HEK293T (cell line): ENCODE results near the gene RPA3.

ENCODE experiments used
- CTCF ChIA-PET: fragments of 350-600 bp; formaldehyde crosslinking; extraction: SDS; loops from one replicate; lab custom pipeline; 2021; ENCODE audit warnings: antibody characterized with exemption, inconsistent platforms; lab: Yijun Ruan, JAX
- POLR2A ChIA-PET: fragments of 350-600 bp; formaldehyde crosslinking; extraction: SDS; loops from one replicate; lab custom pipeline; 2020; ENCODE audit warnings: antibody characterized with exemption, inconsistent platforms; lab: Yijun Ruan, JAX
- DNase-seq: peaks from one replicate; pipeline ENCODE4 v3.0.0; 2012; ENCODE audit warnings: mixed read lengths; ENCODE audit errors: extremely low spot score
- ARNT ChIP-seq: fragments of 450-650 bp; IDR thresholded peaks from 2 replicates; pipeline ENCODE4 v1.6.1; 2017; ENCODE audit warnings: mild to moderate bottlenecking
- BHLHE40 ChIP-seq: fragments of 450-650 bp; IDR thresholded peaks from 2 replicates; pipeline ENCODE4 v1.6.1; 2016; ENCODE audit warnings: mild to moderate bottlenecking, moderate library complexity, borderline replicate concordance
- CTBP1 ChIP-seq: fragments of 450-650 bp; IDR thresholded peaks from 2 replicates; pipeline ENCODE4 v1.6.1; 2016; ENCODE audit warnings: borderline replicate concordance
- ELF4 ChIP-seq: fragments of 450-650 bp; IDR thresholded peaks from 2 replicates; pipeline ENCODE4 v1.6.1; 2017; ENCODE audit warnings: antibody characterized with exemption
- FOXA1 ChIP-seq: fragments of 450-650 bp; IDR thresholded peaks from 2 replicates; pipeline ENCODE4 v1.6.1; 2016; ENCODE audit warnings: mild to moderate bottlenecking
- FOXK2 ChIP-seq: fragments of 450-650 bp; IDR thresholded peaks from 2 replicates; pipeline ENCODE4 v1.6.1; 2016; ENCODE audit warnings: mild to moderate bottlenecking
- FOXM1 ChIP-seq: fragments of 450-650 bp; IDR thresholded peaks from 2 replicates; pipeline ENCODE4 v1.6.1; 2017; ENCODE audit warnings: mild to moderate bottlenecking, borderline replicate concordance
- HDGF ChIP-seq: fragments of 450-650 bp; IDR thresholded peaks from 2 replicates; pipeline ENCODE4 v1.6.1; 2017; ENCODE audit warnings: antibody characterized with exemption, borderline replicate concordance
- L3MBTL2 ChIP-seq: fragments of 450-650 bp; conservative IDR thresholded peaks from 2 replicates; pipeline ENCODE4 v1.6.1; 2016; ENCODE audit warnings: mild to moderate bottlenecking
- LEF1 ChIP-seq: fragments of 450-650 bp; IDR thresholded peaks from 2 replicates; pipeline ENCODE4 v1.6.1; 2017; ENCODE audit warnings: mild to moderate bottlenecking, borderline replicate concordance
- NFRKB ChIP-seq: fragments of 450-650 bp; IDR thresholded peaks from 2 replicates; pipeline ENCODE4 v1.6.1; 2016; ENCODE audit warnings: mild to moderate bottlenecking, moderate library complexity
- SP1 ChIP-seq: fragments of 450-650 bp; IDR thresholded peaks from 2 replicates; pipeline ENCODE4 v1.6.1; 2017
- SUZ12 ChIP-seq: fragments of 450-650 bp; IDR thresholded peaks from 2 replicates; pipeline ENCODE4 v1.6.1; 2016; ENCODE audit warnings: mild to moderate bottlenecking
- TARDBP ChIP-seq: fragments of 450-650 bp; IDR thresholded peaks from 2 replicates; pipeline ENCODE4 v1.6.1; 2016
- ZNF384 ChIP-seq: fragments of 450-650 bp; IDR thresholded peaks from 2 replicates; pipeline ENCODE4 v1.6.1; 2016
- TF ChIP-seq, protein P1 (sequence below): fragments of 450-650 bp; IDR thresholded peaks from 2 replicates; pipeline ENCODE4 v1.6.1; 2016

The RPA3 gene

DNA sequence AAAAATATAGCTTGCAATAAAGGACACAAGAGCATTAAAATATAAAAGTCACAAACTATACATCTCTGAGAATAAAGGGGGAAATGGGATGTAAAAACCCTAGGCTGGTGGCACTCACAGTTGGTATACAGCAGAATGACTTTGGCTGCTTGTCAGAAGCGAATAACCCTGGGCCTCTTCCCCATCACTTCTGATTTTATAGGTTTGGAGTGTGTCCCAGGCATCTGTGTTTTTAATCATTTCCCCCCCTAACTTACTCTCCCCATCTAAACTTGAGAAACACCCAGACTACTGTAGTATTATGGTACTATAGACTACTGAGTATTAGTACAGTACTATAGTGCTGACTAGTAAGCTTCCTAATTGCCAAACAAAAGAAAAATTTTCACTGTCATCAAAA, 1.8 kb upstream of the RPA3 start:
- ChIA-PET CTCF (no interaction called here), POLR2A (no interaction called here)
- TF ChIP-seq L3MBTL2 = no peak
- TF ChIP-seq FOXK2 = no peak
- no peak for TF ChIP-seq ARNT
- TF ChIP-seq BHLHE40 = no peak
- no peak for TF ChIP-seq FOXA1
- no peak for TF ChIP-seq SUZ12
- TF ChIP-seq CTBP1 = no peak
- TF ChIP-seq ZNF384 = no peak
- TF ChIP-seq FOXM1 = no peak
- TF ChIP-seq SP1 = no peak
- TF ChIP-seq ELF4 = no peak
- TF ChIP-seq HDGF = no peak
- TF ChIP-seq LEF1 = no peak
- TF ChIP-seq TARDBP = no peak
- TF ChIP-seq NFRKB = no peak
- TF ChIP-seq, protein P1, sequence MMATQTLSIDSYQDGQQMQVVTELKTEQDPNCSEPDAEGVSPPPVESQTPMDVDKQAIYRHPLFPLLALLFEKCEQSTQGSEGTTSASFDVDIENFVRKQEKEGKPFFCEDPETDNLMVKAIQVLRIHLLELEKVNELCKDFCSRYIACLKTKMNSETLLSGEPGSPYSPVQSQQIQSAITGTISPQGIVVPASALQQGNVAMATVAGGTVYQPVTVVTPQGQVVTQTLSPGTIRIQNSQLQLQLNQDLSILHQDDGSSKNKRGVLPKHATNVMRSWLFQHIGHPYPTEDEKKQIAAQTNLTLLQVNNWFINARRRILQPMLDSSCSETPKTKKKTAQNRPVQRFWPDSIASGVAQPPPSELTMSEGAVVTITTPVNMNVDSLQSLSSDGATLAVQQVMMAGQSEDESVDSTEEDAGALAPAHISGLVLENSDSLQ = no peak
- DNase-seq = no peak

DNA sequence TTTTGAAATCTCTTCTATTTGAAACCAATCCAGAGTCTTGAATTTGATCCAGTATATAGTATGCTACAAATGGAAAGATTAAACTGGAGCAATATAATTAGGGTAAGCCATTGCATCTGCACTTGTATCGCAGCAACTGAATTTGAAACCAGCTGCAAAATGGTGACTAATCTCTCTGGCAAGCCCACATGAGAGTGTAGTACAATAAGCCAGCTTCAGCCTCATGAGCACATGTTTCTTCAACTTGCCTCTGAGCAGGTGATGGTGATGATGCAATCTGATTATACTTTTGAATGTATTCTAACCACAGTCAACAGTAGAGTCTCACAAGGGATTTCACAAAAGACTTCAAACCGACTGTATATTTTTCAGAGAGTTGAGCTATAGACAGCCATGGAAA, 829 bp upstream of the RPA3 start:
- ChIA-PET POLR2A (interaction anchor here (0.7 kb wide), 1 partner anchor 23 kb away, joined by 3 read pairs; no protein-coding TSS in a partner anchor), CTCF (interaction anchor here (0.6 kb wide), 1 partner anchor 14 kb away, joined by 3 read pairs; no protein-coding TSS in a partner anchor)
- no peak for DNase-seq
- TF ChIP-seq ARNT (no peak), L3MBTL2 (peak; percentile 54; the same call in 1 of the 2 replicates)

DNA sequence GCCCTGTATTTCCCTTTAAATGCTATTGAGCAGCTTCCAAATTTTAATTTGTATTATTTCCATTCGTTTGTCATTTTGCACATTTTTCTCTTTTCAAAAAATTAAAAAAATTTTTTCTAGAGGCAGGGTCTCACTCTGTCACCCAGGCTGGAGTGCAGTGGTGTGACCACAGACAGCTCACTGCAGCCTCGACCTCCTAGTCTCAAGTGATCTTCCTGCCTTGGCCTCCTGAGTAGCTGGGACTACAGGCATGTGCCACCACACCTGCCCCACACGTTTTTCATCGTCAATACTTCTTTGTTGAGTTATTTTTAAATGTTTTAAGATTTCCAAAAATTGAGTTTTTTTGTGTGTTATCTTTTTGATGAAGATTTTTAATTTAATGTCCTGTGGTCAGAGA, 4.7 kb downstream of the RPA3 start:
- ChIA-PET CTCF (no interaction called here), POLR2A (no interaction called here)
- no peak for TF ChIP-seq TARDBP
- TF ChIP-seq LEF1 = no peak
- TF ChIP-seq HDGF = no peak
- TF ChIP-seq CTBP1 = no peak
- TF ChIP-seq, protein P1 = no peak
- TF ChIP-seq FOXM1 = no peak
- TF ChIP-seq FOXA1 = no peak
- no peak for TF ChIP-seq FOXK2
- no peak for DNase-seq

DNA sequence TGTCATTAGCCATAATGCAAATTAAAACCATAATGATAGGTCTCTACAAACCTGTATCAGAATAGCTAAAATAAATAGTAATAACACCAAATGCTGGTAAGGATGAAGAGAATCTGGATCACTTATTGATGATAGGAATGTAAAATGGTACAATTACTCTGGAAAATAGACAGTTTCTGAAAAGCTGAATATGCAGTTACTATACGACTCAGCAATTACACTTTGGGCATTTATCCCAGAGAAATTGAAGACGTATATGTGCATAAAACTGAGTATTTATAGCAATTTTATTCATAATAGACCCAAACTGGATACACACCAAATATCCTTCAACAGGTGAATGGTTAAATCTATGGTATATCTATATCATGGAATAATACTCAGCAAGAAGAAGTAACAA, 7.9 kb downstream of the RPA3 start:
- TF ChIP-seq HDGF (no peak), FOXK2 (no peak), CTBP1 (no peak), FOXM1 (no peak), FOXA1 (no peak), TARDBP (no peak), LEF1 (no peak), NFRKB (no peak), ELF4 (no peak), ARNT (no peak), SUZ12 (no peak), SP1 (no peak), BHLHE40 (no peak), L3MBTL2 (no peak), ZNF384 (no peak)
- TF ChIP-seq, protein P1 = no peak
- ChIA-PET POLR2A (no interaction called here), CTCF (no interaction called here)
- DNase-seq = no peak

DNA sequence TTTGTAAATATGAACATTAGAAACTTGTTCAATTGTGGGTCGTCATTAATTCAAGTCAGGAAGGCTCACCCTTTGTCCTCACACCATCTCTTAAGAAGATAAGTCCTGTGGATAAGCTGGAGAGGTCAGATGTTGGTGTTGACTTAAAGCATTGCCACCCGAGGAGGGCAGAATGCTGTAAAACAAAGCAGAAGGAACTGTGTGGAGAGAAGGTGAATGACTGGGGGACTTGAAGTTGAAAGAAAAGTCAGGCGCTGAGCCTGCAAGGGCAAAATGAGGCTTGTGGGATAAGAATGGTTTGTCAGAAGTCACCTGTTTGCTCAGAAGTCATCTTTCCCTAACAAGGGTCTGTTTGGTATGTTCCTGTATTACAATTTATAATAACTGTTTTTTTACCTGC, 9.1 kb downstream of the RPA3 start:
- CTCF ChIA-PET = interaction anchor here (0.6 kb wide), 2 partner anchors 23 to 695 kb away, joined by 3 to 5 read pairs; no protein-coding TSS in a partner anchor
- no peak for TF ChIP-seq FOXK2
- DNase-seq = no peak
- POLR2A ChIA-PET = no interaction called here

DNA sequence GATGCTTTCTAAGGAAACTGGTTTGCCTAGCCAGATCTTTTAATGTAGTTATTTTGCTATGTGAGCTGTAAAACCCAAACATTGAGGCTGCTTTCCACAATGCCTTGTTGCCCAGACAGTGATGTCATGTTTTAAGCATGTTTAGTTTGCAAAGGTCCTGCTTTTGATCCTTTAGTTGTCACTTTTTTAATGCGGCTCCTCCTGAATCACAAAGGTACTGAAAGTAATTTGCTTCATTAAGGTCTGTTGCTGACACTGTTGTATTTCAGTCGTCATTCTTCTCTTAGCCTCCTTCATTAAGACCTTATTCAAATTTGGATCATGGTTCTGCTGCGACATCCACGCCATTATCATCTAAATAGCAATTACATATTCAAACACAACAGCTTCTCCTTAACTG, 10.6 kb downstream of the RPA3 start:
- TF ChIP-seq L3MBTL2 (no peak), FOXK2 (no peak), SUZ12 (no peak), LEF1 (no peak), SP1 (no peak), FOXM1 (no peak), FOXA1 (no peak), ARNT (no peak), ELF4 (no peak), HDGF (no peak), BHLHE40 (no peak), ZNF384 (no peak), TARDBP (no peak)
- TF ChIP-seq, protein P1 = no peak
- CTCF ChIA-PET = interaction anchor here (0.6 kb wide), 2 partner anchors 9 to 84 kb away, joined by 3 to 7 read pairs; no protein-coding TSS in a partner anchor
- DNase-seq = no peak
- POLR2A ChIA-PET = no interaction called here

DNA sequence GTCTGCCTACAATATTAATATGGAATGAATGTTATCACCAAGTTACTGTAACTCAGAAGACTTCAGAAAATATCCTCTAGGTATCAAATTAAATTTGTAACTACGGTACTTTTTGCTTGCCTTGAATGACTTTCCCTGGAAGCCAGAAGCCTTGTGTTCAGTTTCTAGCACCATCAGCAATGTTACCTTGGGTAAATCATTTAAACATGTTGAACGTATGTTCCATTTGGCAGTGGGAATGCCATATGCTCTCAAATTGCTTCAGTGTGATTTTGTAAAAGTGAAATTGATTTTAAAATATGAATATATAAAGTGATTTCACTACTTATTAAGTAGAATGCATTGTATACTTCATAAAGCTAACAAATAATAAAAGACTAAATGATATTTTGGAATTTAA, 11.2 kb downstream of the RPA3 start:
- DNase-seq = no peak
- ChIA-PET POLR2A (no interaction called here), CTCF (interaction anchor here (0.6 kb wide), 2 partner anchors 9 to 84 kb away, joined by 3 to 7 read pairs; no protein-coding TSS in a partner anchor)
- TF ChIP-seq LEF1 (no peak), FOXK2 (no peak), HDGF (no peak), ARNT (no peak), ZNF384 (no peak), ELF4 (no peak), NFRKB (no peak), CTBP1 (no peak)
